Transverse colon (tissue), 4 donors: ENCODE measurements around the gene MSI2. TPM values are rescaled to one million over a fixed set of nuclear protein-coding genes. Genes with fewer than 3 reads are reported as not detected.

Experiments
- DNase-seq: peaks from one replicate; pipeline ENCODE4 v3.0.0-alpha.2; 2019
- H3K27ac ChIP-seq, 4 donors: fragments of 200-600 bp; sonication (generic); 2 replicates each; pipeline ENCODE4 v1.5.1; 2016 to 2018; ENCODE audit warnings: inconsistent platforms in 4 of 4
- H3K27me3 ChIP-seq: fragments of 200-600 bp; sonication (generic); 2 replicates; pipeline ENCODE4 v1.5.1; 2017; ENCODE audit warnings: inconsistent platforms
- H3K36me3 ChIP-seq, 4 donors: fragments of 200-600 bp; sonication (generic); 2 replicates each; pipeline ENCODE4 v1.5.1; 2017 to 2019; ENCODE audit warnings: inconsistent platforms in 4 of 4
- H3K4me1 ChIP-seq, 4 donors: fragments of 200-600 bp; sonication (generic); 2 replicates each; pipeline ENCODE4 v1.5.1; 2017 to 2020; ENCODE audit warnings: inconsistent platforms in 4 of 4
- H3K4me3 ChIP-seq, 4 donors: fragments of 200-600 bp; sonication (generic); 1 replicate in 1 of 4; 2 replicates in 3 of 4; pipeline versions ENCODE4 v1.5.1 to v1.6.1; 2017 to 2019; ENCODE audit warnings: inconsistent platforms in 4 of 4
- H3K9me3 ChIP-seq, 2 donors: fragments of 200-600 bp; sonication (generic); 2 replicates each; pipeline ENCODE4 v1.5.1; 2017 to 2019; ENCODE audit warnings: inconsistent platforms in 2 of 2
- CTCF ChIP-seq, 5 experiments: fragments of 200-600 bp in 3 of 5; fragments of 450-650 bp in 2 of 5; sonication (generic) in 3 of 5; IDR thresholded peaks; 1 replicate in 2 of 5; 2 replicates in 3 of 5; pipeline ENCODE4 v1.5.1; 2016 to 2017; ENCODE audit warnings: antibody characterized with exemption in 5 of 5, inconsistent platforms in 3 of 5, mild to moderate bottlenecking in 2 of 5, moderate library complexity in 1 of 5
- EP300 ChIP-seq: sonication (generic); formaldehyde crosslinking; IDR thresholded peaks from one replicate; pipeline ENCODE4 v1.6.1; 2017; ENCODE audit warnings: antibody characterized with exemption, low read depth
- POLR2A ChIP-seq: fragments of 450-650 bp; IDR thresholded peaks from one replicate; pipeline ENCODE4 v1.6.1; 2016; ENCODE audit warnings: antibody characterized with exemption, mild to moderate bottlenecking, moderate library complexity
- POLR2AphosphoS5 ChIP-seq, 3 donors: sonication (generic); formaldehyde crosslinking; IDR thresholded peaks; one replicate each; pipeline ENCODE4 v1.6.1; 2016; ENCODE audit warnings: antibody characterized with exemption in 3 of 3
- WGBS, 2 donors: methylation state at CpG; one replicate each; pipeline ENCODE4 v1.1.5; 2018; ENCODE audit warnings: low coverage in 1 of 2; 5-methylcytosine and 5-hydroxymethylcytosine counted together
- in situ Hi-C, 4 donors: fragments of 200-750 bp; cut with MboI; loops; one replicate each; pipeline versions ENCODE4 v1.15.0 to v1.15.1; 2017; ENCODE audit warnings: low sequenced_read_pairs in 3 of 4, low pct_ligation_motif_present in 1 of 4, low pct_unique_long_range_greater_than_20kb in 1 of 4
- intact Hi-C: fragments of 100-400 bp; cut with DNase I; formaldehyde crosslinking; loops from one replicate; pipeline ENCODE4 v1.15.1; 2023; ENCODE audit warnings: low total_unique reads
- total RNA-seq, 4 donors: library from RNA; depleted of rRNA; stranded (reverse); fragments of >200 nt; gene quantifications; one replicate each; pipeline ENCODE4 v1.1.0, GENCODE V29; 2016

The MSI2 gene
- total RNA-seq, 4 donors from 2014 or later, result 20.6 to 36.0 (median 29.3) TPM

GRCh38 chr17:57429966-57430365 lies 173.6 kb downstream of the MSI2 start:
- H3K4me3 ChIP-seq, result no peak overlapping the region
- peaks cover 6 to 15% (median 9%) of the 10 kb centered on the region in 4 donors for H3K4me1 ChIP-seq
- no peaks in the 10 kb centered on the region for H3K36me3 ChIP-seq
- no peak for DNase-seq
- no peak overlapping the region for H3K27ac ChIP-seq
- no peaks in the 10 kb centered on the region for H3K27me3 ChIP-seq
- TF ChIP-seq POLR2A, result no peak
- no peak for TF ChIP-seq EP300
- no peak for TF ChIP-seq CTCF (IDR thresholded peaks at IDR 0.05)
- TF ChIP-seq POLR2AphosphoS5 (IDR thresholded peaks at IDR 0.05), result no peak
- in situ Hi-C loops (no loop called here), intact Hi-C loops (no loop called here)
- H3K9me3 ChIP-seq, result no peaks in the 10 kb centered on the region
- WGBS, 2 donors, result 78 to 94% methylated on average over 4 of the region's 4 CpGs

- whole genome bisulfite sequencing, 2 donors, result 80 to 86% methylated on average over 1 to 3 of the region's 3 CpGs
- intact Hi-C loops (no loop called here), in situ Hi-C loops (no loop called here)
- H3K4me3 ChIP-seq, result no peak overlapping the region
- no peaks in the 10 kb centered on the region for H3K27me3 ChIP-seq
- peaks cover 0 to 3% (median 1%) of the 10 kb centered on the region in 4 donors for H3K4me1 ChIP-seq
- no peaks in the 10 kb centered on the region for H3K36me3 ChIP-seq
- no peak for TF ChIP-seq POLR2A
- no peak for TF ChIP-seq POLR2AphosphoS5 (IDR thresholded peaks at IDR 0.05)
- no peak for TF ChIP-seq EP300
- TF ChIP-seq CTCF (IDR thresholded peaks at IDR 0.05), result no peak
- no peaks in the 10 kb centered on the region for H3K9me3 ChIP-seq
- no peak overlapping the region for H3K27ac ChIP-seq
- DNase-seq, result no peak
These were observed 175.1 kb downstream of the MSI2 start for GRCh38 chr17:57431415-57431814.

- Histone ChIP-seq H3K9me3 (no peaks in the 10 kb centered on the region), H3K4me3 (no peak overlapping the region), H3K27ac (no peak overlapping the region), H3K27me3 (no peaks in the 10 kb centered on the region), H3K36me3 (no peaks in the 10 kb centered on the region), H3K4me1 (peaks cover 0 to 6% (median 2%) of the 10 kb centered on the region in 4 donors)
- WGBS, 2 donors, result 93 to 94% methylated on average over 4 to 19 of the region's 19 CpGs
- no peak for DNase-seq
- TF ChIP-seq POLR2A (no peak), EP300 (no peak), CTCF (IDR thresholded peaks at IDR 0.05) (no peak), POLR2AphosphoS5 (IDR thresholded peaks at IDR 0.05) (no peak)
- intact Hi-C loops (no loop called here), in situ Hi-C loops (no loop called here)
These were observed 176.4 kb downstream of the MSI2 start for GRCh38 chr17:57432507-57433277.

GRCh38 chr17:57433452-57433851 lies 177.1 kb downstream of the MSI2 start:
- intact Hi-C loops, result no loop called here

More at GRCh38 chr17:57433452-57433851, 177.1 kb downstream of the MSI2 start:
- no peak overlapping the region for H3K4me3 ChIP-seq
- no peaks in the 10 kb centered on the region for H3K36me3 ChIP-seq
- no peaks in the 10 kb centered on the region for H3K9me3 ChIP-seq
- WGBS, 2 donors, result 89 to 95% methylated on average over 4 to 10 of the region's 10 CpGs
- DNase-seq, result no peak
- in situ Hi-C loops, result no loop called here
- no peak overlapping the region for H3K27ac ChIP-seq
- peaks cover 0 to 6% (median 2%) of the 10 kb centered on the region in 4 donors for H3K4me1 ChIP-seq
- TF ChIP-seq CTCF (IDR thresholded peaks at IDR 0.05) (no peak), POLR2A (no peak), POLR2AphosphoS5 (IDR thresholded peaks at IDR 0.05) (no peak), EP300 (no peak)
- H3K27me3 ChIP-seq, result no peaks in the 10 kb centered on the region
